SU-DHL-6 (cell line): Measurements from ENCODE around the gene STK33.

Source experiments
- EZH2phosphoT487 ChIP-seq: fragments of 200-600 bp; sonication (generic), shearing (Covaris generic); conservative IDR thresholded peaks from 2 replicates; pipeline ENCODE4 v1.6.1; 2018; ENCODE audit warnings: mild to moderate bottlenecking, antibody characterized with exemption, low read length, moderate library complexity, mixed read lengths
- TF ChIP-seq, protein P1 (sequence below): fragments of 200-600 bp; sonication (generic); IDR thresholded peaks from one replicate; pipeline ENCODE4 v1.5.1; 2017; ENCODE audit warnings: antibody characterized with exemption, mild to moderate bottlenecking, low read length, moderate library complexity; ENCODE audit not compliant: insufficient read depth, poor library complexity, severe bottlenecking

DNA sequence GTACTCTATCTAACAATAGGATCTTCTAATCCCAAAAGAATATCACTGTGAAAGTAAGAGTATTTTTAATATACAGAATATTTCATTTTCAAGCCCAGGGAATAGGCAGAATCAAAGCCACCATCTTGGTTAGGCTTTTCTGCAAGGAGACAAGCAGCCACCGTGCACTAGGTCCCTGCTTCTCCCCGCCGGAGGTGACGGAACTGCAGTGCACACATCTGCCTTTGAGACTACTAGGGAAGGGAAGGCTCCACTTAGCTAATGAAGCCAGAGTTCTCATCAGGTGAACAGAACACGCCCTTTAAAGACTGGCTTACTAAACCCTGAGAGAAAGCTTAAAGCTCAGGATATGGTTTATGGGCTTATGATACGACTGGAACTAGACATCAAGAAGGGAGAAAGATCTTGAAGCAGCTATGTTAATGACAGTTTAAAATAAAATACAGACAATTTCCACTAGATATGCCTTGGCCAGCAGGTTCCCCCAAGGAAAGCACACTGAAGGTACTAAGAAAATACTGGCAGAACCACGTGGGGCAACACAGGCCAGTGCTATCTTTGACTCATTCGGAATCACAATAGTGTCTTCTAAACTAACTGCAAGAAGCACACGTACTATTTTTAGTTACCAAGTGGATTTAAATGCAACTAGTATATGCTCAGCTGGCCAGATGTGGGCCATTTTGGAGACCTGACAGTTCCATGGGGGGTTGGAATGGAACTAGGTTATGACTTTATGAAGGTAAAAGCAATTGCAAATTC, 203.0 kb downstream of the STK33 start:
- TF ChIP-seq, protein P1, sequence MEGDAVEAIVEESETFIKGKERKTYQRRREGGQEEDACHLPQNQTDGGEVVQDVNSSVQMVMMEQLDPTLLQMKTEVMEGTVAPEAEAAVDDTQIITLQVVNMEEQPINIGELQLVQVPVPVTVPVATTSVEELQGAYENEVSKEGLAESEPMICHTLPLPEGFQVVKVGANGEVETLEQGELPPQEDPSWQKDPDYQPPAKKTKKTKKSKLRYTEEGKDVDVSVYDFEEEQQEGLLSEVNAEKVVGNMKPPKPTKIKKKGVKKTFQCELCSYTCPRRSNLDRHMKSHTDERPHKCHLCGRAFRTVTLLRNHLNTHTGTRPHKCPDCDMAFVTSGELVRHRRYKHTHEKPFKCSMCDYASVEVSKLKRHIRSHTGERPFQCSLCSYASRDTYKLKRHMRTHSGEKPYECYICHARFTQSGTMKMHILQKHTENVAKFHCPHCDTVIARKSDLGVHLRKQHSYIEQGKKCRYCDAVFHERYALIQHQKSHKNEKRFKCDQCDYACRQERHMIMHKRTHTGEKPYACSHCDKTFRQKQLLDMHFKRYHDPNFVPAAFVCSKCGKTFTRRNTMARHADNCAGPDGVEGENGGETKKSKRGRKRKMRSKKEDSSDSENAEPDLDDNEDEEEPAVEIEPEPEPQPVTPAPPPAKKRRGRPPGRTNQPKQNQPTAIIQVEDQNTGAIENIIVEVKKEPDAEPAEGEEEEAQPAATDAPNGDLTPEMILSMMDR = no peak
- TF ChIP-seq EZH2phosphoT487 = no peak
